Activated T-cell treated with anti-CD3 and anti-CD28 coated beads for 48 hours (primary cell): ENCODE results near the gene RPS8.
"Not testable (repeated sequence)": the region's sequence is repeated elsewhere in the genome, so short reads cannot be mapped to it uniquely, and the experiment has no call there.

ENCODE experiments used
- DNase-seq: peaks from one replicate; pipeline ENCODE4 v3.0.0-alpha.2; 2020; ENCODE audit warnings: low read depth

The RPS8 gene

GRCh38 chr1:44783697-44784093, 8.4 kb downstream of the RPS8 start:
- DNase-seq: no peak

DNA sequence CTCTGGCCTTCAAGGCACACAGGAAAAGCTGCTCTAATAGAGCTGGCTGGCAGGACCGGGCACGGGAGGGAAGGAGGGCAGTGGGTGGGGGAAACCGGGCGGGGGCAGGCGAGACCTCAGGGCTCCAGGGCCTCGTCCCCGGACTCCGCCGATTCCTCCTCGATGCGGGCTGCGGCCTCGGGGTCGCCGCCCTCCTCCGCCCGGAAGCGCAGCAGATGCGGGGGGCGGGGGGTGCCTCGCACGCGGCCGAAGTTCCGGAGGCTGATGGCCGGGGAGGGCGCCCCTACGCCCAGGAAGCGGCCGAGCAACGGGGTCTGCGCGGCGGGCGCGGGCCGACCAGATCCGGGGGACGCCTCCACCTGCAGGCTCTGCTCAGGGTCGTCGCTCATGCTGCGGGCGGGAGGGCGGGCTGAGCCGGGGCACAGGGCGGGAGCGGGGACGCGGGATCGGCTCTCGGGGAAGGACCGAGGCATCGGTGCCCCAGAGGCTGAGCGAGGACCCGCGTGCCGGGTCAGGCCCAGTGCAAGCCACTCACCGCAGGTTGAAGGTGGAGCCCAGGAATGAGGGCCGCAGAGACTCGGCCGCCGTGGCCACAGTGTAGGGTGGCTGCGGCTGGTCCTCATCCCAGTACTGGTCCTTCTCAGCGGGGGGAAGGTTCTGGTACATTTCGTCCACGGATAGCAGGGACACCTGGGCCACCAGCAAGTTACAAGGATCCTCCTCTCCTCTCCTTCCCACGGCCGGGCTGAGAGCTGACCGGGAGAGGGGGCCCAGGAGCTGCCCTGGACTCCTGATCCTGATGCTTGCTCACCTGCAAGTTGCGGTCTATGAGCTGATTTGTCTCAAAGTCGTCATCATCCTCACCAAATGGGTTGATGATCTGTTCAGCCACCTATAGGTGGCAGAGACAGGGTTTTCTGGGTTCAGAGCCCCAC, 9.0 kb downstream of the RPS8 start:
- no peak for DNase-seq

DNA sequence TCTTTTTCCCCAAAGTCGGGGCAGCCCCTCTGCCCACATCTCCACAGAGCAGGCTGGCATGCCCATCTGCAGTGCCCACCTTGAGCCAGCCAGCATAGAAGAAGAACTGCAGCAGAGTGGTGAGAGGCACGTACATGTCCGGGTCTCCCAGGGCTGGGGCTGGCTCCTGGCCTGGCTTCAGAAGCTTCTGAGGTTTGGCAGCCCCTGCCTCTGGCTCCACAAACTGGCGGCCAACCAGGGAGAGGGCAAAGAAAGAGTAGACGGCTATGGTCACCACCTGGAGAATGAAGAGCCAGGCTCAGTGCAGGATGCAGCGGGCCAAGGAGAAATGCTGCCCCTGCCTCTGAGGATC, 9.7 kb downstream of the RPS8 start:
- DNase-seq: no peak

DNA sequence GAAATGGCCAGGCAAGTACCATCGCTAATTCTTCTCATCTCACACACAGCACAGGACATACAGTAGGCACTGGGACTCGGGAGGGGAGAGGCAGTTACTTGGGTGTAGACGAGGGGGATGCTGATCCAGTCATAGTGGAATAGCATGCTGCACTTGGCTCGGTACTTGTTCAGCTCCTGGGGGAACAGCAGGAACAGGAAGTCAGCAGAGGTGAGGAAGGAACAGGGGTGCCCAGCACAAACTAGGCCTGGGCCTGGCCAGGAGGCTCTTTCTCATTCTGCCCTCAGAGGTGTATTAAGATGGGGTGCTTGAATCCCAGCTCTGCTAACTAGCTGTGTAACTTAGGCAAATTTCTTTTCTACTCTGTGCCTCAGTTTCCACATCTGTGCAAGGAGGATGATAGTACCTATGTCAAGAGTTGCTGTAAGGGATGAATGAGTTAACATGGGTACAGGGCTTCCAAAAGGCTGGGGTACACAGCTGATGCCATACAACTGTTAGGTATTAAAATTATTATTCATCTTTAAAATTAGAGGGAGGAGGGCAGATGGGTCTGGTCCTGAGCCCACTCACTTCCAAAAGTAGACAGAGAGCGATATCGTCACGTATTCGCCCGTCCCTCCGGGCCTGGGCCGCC, 10.3 kb downstream of the RPS8 start:
- DNase-seq: no peak

DNA sequence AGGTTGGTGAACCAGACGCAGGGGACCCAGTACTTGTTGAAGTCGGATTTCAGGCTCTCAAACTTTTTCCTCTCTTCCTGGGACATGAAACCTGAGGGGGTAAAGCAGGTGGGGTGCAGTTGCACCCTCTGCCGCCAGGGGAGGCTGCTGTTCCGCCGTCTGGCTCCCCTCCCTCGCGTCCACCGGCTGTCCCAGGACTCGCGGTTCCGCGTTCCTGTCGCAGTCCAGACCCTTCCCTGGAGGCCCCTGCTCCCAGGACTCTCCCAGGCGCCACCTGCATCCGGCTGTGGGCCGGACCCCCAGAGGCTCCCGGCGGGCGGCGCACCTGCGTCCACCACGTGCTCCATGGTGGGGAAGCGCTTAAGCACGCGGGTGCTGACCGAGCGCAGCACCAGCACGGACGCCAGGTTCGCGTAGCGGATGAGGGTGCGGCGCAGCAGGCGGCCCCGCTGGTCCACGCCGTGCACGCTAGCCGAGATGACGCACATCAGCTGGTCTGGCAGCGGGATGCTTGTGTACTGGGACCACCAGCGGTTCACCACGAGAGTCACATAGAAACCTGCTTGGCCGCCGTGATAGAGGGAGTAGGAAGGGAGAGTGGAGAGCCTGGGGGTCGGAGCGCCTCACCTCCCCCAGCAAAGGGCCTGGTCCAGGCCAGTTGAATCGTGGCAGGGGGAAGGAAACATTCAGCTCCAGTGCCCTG, 10.9 kb downstream of the RPS8 start:
- peak; percentile 70 for DNase-seq

GRCh38 chr1:44786841-44787426, 11.6 kb downstream of the RPS8 start:
- DNase-seq: no peak

GRCh38 chr1:44787506-44787905, 12.2 kb downstream of the RPS8 start:
- no peak for DNase-seq

- no peak for DNase-seq
Observed at GRCh38 chr1:44788120-44788860, 12.9 kb downstream of the RPS8 start, which contains the start of gene BEST4. TSS of gene BEST4 (minus strand) at chr1:44788170. CDS start at chr1:44787705, 465 bp downstream.

DNA sequence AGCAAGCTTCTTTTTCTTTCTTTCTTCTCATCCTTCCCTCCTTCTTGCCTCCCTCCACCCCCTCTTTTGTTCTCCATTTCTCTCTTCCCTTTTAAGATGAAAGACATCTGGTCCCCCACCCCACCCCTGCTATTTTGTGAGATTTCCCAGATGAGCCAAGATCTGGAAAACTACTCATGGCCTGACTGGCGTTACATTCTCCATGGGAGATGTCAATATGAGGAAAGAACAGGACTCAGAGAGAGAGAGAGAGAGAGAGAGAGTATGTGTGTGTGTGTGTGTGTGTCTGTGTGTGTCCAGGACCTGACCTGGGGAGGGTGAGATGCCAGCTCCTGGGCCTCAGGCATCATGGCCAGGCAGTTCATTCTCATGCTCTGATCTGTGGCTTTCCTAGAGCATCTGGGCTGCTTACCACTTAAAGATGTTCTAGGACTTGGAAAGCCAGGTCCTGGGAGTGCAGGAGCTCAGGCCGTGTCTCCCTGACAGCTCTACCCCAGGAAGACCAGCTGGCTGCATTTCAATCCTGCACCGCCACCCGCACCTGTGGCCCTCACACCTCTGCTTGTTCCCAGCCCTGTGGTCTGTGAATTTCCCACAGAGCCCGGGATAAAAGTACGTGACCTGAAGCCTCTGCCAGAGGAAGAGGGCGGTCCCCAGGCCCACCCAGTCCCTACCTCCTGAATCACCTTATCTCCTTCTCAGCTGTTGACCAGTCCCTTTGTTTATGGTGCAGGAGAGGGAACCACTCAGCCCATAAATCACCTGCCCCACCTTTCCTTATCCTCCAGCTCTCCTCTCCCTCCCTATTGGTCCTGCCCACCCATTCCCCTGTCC, 15.8 kb downstream of the RPS8 start:
- DNase-seq: no peak

DNA sequence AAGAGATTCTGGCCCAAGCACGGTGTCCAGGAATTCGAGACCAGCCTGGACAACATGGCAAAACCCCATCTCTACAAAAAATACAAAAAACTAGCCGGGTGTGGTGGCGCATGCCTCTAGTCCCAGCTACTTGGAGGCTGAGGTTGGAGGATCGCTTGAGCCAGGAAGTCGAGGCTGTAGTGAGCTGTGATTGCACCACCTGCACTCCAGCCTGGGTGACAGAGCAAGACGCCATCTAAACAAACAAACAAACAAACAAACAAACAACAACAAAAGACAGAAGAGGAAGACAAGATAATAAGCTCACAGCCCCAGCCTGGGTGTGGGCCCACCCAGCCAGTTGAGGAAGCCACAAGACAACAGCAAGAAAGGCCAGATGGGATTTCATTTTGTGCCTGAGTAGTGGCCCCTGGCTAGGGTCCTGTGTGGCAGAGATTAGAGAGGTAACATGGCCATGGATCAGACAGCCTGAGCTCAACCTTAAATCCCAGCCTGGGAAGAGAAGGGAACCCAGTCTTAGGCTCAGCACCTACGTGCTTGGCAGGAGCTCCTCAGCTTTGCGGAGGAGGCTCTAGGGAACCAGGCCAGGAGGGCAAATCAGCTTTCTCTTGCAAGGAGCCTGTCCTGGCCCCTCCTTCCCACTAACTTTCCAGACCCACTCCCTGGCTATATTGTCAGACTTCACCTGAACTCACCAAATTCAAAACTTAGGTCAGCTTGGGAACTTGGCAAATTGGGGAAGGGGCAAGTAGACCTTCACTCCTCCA, 17.6 kb downstream of the RPS8 start:
- no peak for DNase-seq

GRCh38 chr1:44797886-44798285, 22.5 kb downstream of the RPS8 start:
- not testable (repeated sequence) for DNase-seq

GRCh38 chr1:44798481-44799365, 23.4 kb downstream of the RPS8 start:
- DNase-seq: no peak

DNA sequence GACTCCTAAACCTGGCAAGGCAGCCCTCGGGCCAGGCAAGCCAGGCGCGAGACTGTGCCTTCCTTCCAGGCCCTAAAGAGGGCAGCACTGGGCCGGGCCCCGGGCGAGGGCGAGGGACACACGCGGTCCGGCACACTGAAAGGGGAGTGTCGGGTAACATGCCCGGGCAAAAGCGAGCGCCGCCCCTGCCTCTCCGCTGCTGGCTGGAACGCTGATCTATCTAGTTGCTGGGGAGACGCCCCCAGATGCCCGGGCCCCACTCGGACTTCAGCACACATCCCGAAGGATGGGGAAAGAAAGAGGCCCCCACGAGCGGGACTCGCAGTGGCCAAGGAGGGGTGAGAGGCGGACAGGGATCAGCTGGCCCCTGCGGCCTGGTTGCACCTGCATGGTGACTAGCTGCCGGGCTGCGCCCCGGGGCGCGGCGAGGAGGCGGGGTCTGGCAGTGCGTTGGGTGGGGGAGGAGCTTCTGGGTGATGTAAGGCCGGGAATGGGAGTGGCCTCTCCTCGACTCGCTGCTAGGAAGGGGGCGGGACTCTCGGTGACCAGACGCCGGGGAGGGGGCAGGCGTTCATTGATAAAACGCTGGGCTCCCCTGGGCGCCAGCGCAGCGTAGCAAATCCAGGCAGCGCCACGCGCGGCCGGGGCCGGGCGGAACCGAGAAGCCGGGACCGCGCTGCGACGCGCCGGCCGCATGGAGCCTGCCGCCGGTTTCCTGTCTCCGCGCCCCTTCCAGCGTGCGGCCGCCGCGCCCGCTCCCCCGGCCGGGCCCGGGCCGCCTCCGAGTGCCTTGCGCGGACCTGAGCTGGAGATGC, 24.6 kb downstream of the RPS8 start, which contains the start of gene PLK3:
Gene PLK3 (plus strand): TSS at position 608 of the 815 bp plus-strand sequence. CDS start 87 bp downstream, at position 695.
- DNase-seq: peak; percentile 97

- peak; percentile 34 for DNase-seq
Observed at GRCh38 chr1:44801491-44802305, 26.4 kb downstream of the RPS8 start.

- DNase-seq: no peak
Observed at GRCh38 chr1:44802306-44803061, 27.1 kb downstream of the RPS8 start.

GRCh38 chr1:44803062-44803311, 27.6 kb downstream of the RPS8 start:
- DNase-seq: no peak
